GM18867 (cell line): ENCODE results near the gene METTL27.
"Not testable (repeated sequence)": the region's sequence is repeated elsewhere in the genome, so short reads cannot be mapped to it uniquely, and the experiment has no call there.

ENCODE experiments used
- ATAC-seq: cut with Tn5 transposase; IDR thresholded peaks from one replicate; pipeline ENCODE4 v1.9.1; 2021; ENCODE audit warnings: mild to moderate bottlenecking, moderate library complexity; ENCODE audit not compliant: unreplicated experiment

METTL27 gene

GRCh38 chr7:73822319-73823173, 19.8 kb downstream of the METTL27 start:
- ATAC-seq, result no peak

DNA sequence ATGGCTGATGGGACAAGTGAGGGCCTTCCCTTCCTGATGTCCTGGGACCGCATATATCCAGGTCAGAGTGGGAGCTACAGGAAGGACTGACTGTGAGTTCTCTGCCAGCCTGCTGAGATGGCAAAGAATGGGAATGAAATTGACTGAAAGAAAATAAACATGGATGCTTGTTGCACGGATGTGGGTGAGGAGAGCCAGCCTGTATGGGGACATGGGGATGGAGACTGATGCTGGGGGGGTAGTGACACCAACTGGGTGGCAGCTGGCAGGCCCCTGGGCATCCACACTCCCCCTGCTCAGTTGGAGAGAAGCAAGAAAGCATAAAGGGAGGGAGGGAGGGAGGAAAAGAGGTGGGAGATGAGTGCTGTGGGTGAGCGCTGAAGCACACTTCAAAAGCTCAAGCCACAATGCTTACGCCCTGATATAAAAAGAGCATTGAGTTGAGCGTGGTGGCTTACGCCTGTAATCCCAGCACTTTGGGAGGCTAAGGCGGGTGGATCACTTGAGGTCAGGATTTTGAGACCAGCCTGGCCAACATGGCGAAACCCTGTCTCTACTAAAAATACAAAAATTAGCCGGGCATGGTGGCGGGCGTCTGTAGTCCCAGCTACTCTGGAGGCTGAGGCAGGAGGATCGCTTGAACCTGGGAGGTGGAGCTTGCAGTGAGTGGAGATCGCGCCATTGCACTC, 20.6 kb downstream of the METTL27 start:
- not testable (repeated sequence) for ATAC-seq

GRCh38 chr7:73820013-73820412, 22.3 kb downstream of the METTL27 start:
- ATAC-seq, result no peak

DNA sequence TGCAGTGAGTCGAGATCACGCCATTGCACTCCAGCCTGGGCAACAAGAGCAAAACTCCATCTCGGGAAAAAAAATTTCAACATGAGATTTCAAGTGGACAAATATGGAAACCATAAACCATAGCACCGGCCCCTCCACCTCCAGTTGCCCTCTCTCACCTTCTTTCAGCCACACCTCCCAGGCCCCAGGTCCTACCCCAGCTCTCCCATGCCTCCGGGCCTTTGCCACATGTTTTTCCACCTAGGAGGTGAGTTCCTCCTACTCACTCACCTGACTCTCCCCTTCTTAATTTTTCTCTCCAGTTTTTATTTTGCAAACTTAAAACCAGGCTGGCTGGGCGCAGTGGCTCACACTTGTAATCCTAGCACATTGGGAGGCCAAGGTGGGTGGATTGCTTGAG, 25.2 kb downstream of the METTL27 start:
- no peak for ATAC-seq

GRCh38 chr7:73815436-73815835, 26.9 kb downstream of the METTL27 start:
- no peak for ATAC-seq

- ATAC-seq, result no peak
These were observed 29.3 kb downstream of the METTL27 start for GRCh38 chr7:73812996-73813395.

GRCh38 chr7:73811760-73812168, 30.6 kb downstream of the METTL27 start:
- ATAC-seq, result no peak

DNA sequence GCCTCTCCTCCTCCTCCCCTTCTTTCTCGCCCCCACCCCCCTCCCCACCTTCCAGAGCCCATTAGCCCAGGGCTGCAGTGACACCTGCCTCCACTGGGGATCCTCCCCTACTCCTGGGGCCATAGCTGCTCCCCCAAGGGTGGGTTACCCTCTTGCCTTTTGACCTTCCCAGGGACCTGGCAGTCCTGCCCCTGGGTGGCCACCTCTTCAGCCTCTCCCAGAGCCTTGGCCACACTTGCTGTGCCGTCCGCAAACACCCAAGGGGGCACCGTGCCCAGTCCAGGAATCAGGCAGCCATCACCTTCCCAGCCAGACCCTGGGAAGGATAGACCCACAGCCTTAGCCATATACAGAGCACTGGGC, 31.3 kb downstream of the METTL27 start:
- no peak for ATAC-seq

DNA sequence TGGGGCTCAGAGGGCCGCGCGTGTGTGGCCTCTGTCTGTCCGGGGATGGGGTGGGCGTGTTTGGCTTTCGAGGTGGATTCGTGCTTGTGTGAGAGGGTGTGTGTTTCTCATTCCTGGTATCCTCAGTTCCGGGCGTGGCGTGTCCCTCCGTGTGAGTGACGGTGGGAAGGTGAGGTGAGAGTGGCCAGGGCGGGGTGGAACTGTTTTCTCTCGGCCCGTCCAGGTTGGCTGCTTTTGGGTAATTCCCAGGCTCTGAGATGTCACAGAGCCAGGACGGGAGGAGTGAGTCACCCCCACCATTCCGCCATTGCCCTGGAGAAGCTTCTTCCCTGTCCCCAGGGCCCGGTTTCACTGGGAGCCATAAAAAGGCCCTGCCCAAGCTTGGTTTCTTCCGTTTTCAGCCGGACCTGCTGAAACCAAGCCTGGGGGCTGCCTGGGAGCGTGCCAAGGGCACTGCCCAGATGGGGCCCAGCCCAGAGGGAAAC, 32.8 kb downstream of the METTL27 start:
- no peak for ATAC-seq

GRCh38 chr7:73802459-73802858, 39.9 kb downstream of the METTL27 start:
- ATAC-seq, result no peak

DNA sequence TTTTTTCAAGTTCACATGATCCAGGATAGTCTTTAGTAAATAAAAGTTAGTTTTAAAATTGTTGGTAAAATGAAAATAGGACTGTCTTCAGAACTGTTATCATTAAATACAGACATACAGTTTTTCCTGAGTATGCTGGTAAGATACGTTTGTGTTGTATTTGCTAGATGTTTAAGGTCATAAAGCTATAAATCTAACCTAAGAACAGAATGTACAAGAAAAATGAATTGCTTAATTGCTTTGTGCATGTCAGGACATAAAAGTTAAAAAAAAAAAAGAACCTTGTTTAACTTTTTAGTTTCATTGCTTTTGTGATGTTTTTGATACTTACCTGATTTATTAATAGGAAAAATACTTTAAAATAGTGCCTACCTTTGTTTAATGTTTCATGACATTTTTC, 40.7 kb downstream of the METTL27 start:
- no peak for ATAC-seq

GRCh38 chr7:73799282-73800141, 42.8 kb downstream of the METTL27 start:
- ATAC-seq, result no peak

DNA sequence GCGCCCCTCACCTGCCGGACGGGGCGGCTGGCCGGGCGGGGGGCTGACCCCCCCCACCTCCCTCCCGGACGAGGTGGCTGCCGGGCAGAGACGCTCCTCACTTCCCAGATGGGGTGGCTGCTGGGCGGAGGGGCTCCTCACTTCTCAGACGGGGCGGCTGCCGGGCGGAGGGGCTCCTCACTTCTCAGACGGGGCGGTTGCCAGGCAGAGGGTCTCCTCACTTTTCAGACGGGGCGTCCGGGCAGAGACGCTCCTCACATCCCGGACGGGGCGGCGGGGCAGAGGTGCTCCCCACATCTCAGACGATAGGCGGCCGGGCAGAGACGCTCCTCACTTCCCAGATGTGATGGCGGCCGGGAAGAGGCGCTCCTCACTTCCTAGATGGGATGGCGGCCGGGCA, 45.1 kb downstream of the METTL27 start:
- not testable (repeated sequence) for ATAC-seq

GRCh38 chr7:73796656-73797055, 45.7 kb downstream of the METTL27 start:
- not testable (repeated sequence) for ATAC-seq

GRCh38 chr7:73795188-73795587, 47.1 kb downstream of the METTL27 start:
- ATAC-seq, result not testable (repeated sequence)

DNA sequence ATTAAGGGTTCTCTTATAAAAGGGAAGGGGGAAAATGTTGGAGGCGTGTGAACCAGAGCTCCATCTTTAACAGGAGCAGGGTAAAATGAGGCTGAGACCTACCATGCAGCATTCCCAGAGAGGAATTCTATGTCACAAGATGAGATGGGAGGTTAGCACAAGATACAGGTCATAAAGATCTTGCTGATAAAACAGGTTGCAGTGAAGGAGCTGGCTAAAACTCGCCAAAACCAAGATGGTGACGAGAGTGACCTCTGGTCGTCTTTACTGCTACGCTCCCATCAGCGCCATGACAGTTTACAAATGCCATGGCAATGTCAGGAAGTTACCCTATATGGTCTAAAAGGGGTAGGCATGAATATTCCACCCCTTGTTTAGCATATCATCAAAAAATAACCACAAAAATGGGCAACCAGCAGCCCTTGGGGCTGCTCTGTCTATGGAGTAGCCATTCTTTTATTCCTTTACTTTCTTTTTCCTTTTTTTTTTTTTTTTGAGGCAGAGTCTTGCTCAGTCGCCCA, 51.1 kb downstream of the METTL27 start:
- ATAC-seq, result not testable (repeated sequence)

- no peak for ATAC-seq
These were observed 53.3 kb downstream of the METTL27 start for GRCh38 chr7:73789051-73789450.

DNA sequence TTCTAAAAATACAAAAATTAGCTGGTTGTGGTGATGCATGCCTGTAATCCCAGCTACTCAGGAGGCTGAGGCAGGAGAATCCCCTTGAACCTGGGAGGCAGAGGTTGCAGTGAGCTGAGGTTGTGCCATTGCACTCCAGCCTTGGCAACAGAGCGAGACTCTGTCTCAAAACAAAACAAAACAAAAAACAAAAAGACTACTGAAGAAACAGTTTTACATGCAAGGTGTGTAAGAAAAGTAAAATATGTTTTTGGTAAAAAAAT, 54.6 kb downstream of the METTL27 start:
- not testable (repeated sequence) for ATAC-seq

DNA sequence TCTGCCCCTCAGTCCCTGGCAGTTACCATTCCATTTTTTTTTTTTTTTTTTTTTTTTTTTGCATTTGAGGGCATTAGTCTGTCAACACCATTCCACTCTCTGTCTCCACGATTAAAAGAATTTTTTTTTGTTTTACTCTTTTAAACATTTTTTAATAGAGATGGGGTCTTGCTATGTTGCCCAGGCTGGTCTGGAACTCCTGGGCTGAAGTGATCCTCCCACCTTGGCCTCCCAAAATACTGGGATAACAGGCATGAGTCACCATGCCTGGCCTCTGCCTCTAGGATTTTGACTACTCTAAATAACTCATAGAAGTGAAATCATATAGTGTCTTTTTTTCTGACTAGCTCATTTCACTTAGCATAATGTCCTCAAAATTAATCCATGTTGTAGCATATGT, 55.7 kb downstream of the METTL27 start:
- ATAC-seq, result no peak
